Left lung (tissue), 10 donors: ENCODE results near the gene MAGI1. TPM values are rescaled to one million over a fixed set of nuclear protein-coding genes. Genes with fewer than 3 reads are reported as not detected.

Experiments used
- ATAC-seq: fragments of 200-7000 bp; cut with Tn5 transposase; one replicate; pipeline ENCODE4 v1.9.1; 2020; ENCODE audit warnings: moderate library complexity
- DNase-seq, 4 donors: peaks; one replicate each; pipeline ENCODE4 v3.0.0-alpha.2; 2013 to 2020
- H3K27ac ChIP-seq, 2 donors: fragments of 200-600 bp; sonication (generic) in 1 of 2; one replicate each; pipeline versions ENCODE4 v1.5.0 to v1.8.0; 2020 to 2021
- H3K27me3 ChIP-seq, 2 donors: fragments of 200-600 bp; sonication (generic) in 1 of 2; one replicate each; pipeline versions ENCODE4 v1.5.0 to v1.8.0; 2020 to 2021
- H3K36me3 ChIP-seq, 2 donors: fragments of 200-600 bp; sonication (generic) in 1 of 2; one replicate each; pipeline versions ENCODE4 v1.5.0 to v1.8.0; 2020 to 2021
- H3K4me1 ChIP-seq, 2 donors: fragments of 200-600 bp; one replicate each; pipeline ENCODE4 v1.8.0; 2021
- H3K4me3 ChIP-seq, 2 donors: fragments of 200-600 bp; sonication (generic) in 1 of 2; one replicate each; pipeline versions ENCODE4 v1.5.0 to v1.8.0; 2020 to 2021; ENCODE audit warnings: mild to moderate bottlenecking in 1 of 2
- H3K9me3 ChIP-seq, 2 donors: fragments of 200-600 bp; sonication (generic) in 1 of 2; one replicate each; pipeline versions ENCODE4 v1.5.0 to v1.8.0; 2020 to 2021
- CTCF ChIP-seq, 2 donors: fragments of 200-600 bp; sonication (generic) in 1 of 2; IDR thresholded peaks; one replicate each; pipeline versions ENCODE4 v1.5.0 to v1.8.0; 2021; ENCODE audit warnings: antibody characterized with exemption in 2 of 2
- intact Hi-C, 2 donors: fragments of 100-400 bp; cut with DNase I; formaldehyde crosslinking; loops; one replicate each; pipeline versions ENCODE4 v1.11.2 to v1.14.2; 2022
- polyA plus RNA-seq, 6 donors: library from polyadenylated mRNA; unstranded; fragments of 120-200 nt; gene quantifications; one replicate each; pipeline ENCODE4 v1.2.1, GENCODE V29; 2013; ENCODE audit not compliant: insufficient read length in 6 of 6
- total RNA-seq, 2 donors: library from RNA; stranded (reverse); fragmentation: NEBNext Ultra II Directional; extraction: Animal tissue kit (Norgen Biotek cat#: 25700); gene quantifications; one replicate each; pipeline ENCODE4 v1.2.1, GENCODE V29; 2021
- donor health status: DM: no; HTN: yes; CAD: no.
- donor health status: DM: no; HTN: no; CAD: no.

MAGI1 gene
- total and polyA plus RNA-seq, 8 donors: 25.4 to 32.0 (median 28.7) TPM

DNA sequence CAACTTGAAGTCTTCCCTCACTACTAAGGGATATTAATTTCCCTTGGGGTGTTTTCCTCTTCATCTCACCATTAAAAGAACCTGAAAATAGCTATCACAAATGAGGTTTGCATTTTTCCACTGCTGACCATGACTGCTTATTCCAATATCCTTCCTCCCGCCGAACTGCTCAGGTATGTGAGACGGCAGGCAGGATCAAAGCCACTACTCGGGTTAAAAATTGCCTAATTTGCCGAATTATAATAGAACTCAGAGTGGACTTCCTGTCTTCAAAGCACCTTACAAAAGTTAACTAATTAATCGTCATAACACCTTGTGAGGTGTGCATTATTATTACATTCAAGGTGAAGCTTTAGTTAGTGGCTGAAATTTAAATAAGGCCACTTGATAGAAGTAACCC lies 695.7 kb downstream of the MAGI1 start:
- no peaks in the 10 kb centered on the region for H3K9me3 ChIP-seq
- DNase-seq (no peak), ATAC-seq (no peak)
- intact Hi-C loops: no loop called here
- H3K4me3 ChIP-seq: no peak overlapping the region
- no peaks in the 10 kb centered on the region for H3K27me3 ChIP-seq
- H3K27ac ChIP-seq: no peak overlapping the region
- no peaks in the 10 kb centered on the region for H3K36me3 ChIP-seq
- H3K4me1 ChIP-seq: no peaks in the 10 kb centered on the region
- no peak for TF ChIP-seq CTCF (IDR thresholded peaks at IDR 0.05)

DNA sequence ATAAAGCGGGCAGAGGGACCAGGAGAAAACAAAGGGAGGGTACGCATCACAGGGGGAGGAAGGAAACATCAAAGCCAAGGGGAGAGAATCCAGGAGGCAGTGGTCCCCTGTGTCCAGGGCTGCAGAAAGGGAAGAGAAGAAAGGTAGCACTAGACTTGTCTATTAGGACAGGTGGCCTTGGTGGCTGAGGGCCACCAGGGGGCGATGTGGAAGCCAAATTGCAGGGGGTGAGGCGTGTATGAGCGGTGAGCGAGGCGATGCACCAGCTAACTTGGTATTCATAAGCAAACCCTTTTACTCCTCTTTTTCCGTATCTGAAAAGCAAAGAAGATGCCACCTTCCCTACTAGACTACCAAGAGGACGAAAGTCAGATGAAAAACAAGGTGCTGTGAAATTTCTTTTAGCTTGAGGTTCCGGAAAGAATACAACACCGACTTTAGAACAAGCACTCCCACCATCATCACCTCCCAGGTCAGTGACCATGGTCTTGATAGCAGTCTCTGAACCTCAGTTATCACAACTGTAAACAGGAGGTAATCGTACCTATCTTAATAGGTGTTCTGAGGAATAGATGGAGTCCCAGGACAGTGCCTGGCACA lies 696.5 kb downstream of the MAGI1 start:
- intact Hi-C loops: no loop called here
- no peaks in the 10 kb centered on the region for H3K36me3 ChIP-seq
- DNase-seq: peak in 2 of 4 donors; percentile 34 to 69

DNA sequence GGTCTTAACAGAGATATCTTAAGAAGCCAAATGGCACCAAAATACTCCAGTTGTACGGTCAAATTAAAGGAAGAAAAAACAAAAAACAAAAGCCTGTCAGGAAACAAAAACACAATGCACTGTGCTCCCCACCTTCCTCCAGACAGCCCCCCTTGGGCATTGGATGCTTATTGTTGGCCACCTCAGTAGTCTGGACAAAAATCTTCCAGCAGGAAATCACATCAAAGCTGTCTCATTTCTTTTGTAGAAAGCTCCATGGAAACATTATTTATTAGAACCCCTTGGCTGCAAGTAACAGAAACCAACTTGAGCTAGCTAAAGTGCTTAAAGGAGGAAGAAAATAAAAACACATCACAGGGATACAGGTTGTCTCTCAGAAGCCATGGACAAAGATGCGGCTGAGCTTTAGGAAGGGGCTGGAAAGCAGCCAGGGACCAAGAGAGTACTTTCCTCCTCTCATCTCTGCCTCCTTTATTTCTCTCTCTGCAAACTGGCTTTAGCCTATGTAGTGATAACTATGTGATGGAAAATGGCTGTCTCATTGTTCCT lies 699.5 kb downstream of the MAGI1 start:
- no peak for DNase-seq
- Histone ChIP-seq H3K27me3 (no peaks in the 10 kb centered on the region), H3K4me1 (no peaks in the 10 kb centered on the region), H3K4me3 (no peak overlapping the region), H3K9me3 (no peaks in the 10 kb centered on the region), H3K27ac (no peak overlapping the region), H3K36me3 (no peaks in the 10 kb centered on the region)
- intact Hi-C loops: no loop called here
- ATAC-seq: no peak
- no peak for TF ChIP-seq CTCF (IDR thresholded peaks at IDR 0.05)

More for the DNA sequence above, 696.5 kb downstream of the MAGI1 start:
- H3K27ac ChIP-seq: no peak overlapping the region
- TF ChIP-seq CTCF (IDR thresholded peaks at IDR 0.05): peak; percentile 37 to 44
- H3K9me3 ChIP-seq: no peaks in the 10 kb centered on the region
- H3K4me1 ChIP-seq: no peaks in the 10 kb centered on the region
- peak; percentile 41 for ATAC-seq
- no peaks in the 10 kb centered on the region for H3K27me3 ChIP-seq
- H3K4me3 ChIP-seq: no peak overlapping the region

- ATAC-seq: no peak
- no peak overlapping the region for H3K4me3 ChIP-seq
- intact Hi-C loops: no loop called here
Observed at GRCh38 chr3:65338571-65338970, 700.1 kb downstream of the MAGI1 start.

DNA sequence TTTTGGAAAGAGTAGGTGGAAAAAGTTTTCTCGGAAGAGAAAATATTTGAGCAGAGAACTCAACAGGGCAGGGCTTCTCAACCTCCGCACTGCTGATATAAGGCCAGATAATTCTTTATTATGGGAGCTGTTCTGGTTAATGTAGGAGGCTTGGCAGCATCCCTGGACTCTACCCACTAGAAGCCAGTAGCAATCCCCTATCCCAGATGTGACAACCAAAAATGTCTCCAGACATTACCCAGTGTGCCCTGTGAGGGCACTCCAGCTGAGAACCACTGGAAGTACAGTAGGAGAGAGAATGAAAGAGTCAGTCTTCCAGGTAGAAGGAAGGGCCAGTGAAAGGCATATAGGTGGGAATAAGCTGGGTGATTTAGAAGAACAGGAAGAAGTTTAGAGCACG lies 703.1 kb downstream of the MAGI1 start:
- TF ChIP-seq CTCF (IDR thresholded peaks at IDR 0.05): no peak
- Histone ChIP-seq H3K27me3 (no peaks in the 10 kb centered on the region), H3K36me3 (no peaks in the 10 kb centered on the region), H3K9me3 (no peaks in the 10 kb centered on the region), H3K27ac (no peak overlapping the region), H3K4me1 (no peaks in the 10 kb centered on the region), H3K4me3 (no peak overlapping the region)
- no peak for ATAC-seq
- intact Hi-C loops: no loop called here
- DNase-seq: no peak

More at GRCh38 chr3:65338571-65338970, 700.1 kb downstream of the MAGI1 start:
- TF ChIP-seq CTCF (IDR thresholded peaks at IDR 0.05): no peak
- no peak for DNase-seq
- Histone ChIP-seq H3K27ac (no peak overlapping the region), H3K36me3 (no peaks in the 10 kb centered on the region), H3K27me3 (no peaks in the 10 kb centered on the region), H3K4me1 (no peaks in the 10 kb centered on the region), H3K9me3 (no peaks in the 10 kb centered on the region)
